ENCODE data around the gene PLEKHG4. TPM values are rescaled to one million over a fixed set of nuclear protein-coding genes. Genes with fewer than 3 reads are reported as not detected.

Gene PLEKHG4
- total RNA-seq, 1 donor from 2014 or later, result 18.5 TPM

DNA sequence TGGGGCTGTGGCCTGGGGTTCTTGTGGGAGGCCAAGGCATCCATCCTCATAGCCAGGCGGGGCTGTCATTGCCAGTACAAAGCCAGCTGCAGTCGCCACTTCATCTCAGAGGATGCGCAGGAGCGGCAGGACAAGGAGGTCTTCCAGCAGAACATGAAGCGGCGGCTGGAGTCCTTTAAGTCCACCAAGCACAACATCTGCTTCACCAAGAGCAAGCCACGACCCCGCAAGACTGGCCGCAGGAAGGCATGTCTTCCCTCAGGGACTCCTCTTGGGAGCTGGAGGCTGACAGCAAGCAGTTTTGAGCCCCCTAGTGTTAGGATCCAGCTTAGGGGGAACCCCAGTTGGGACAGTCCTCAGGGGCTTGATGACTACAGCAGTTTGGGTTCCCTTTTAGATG lies 15.1 kb upstream of the PLEKHG4 start:
- DNase-seq (ENCODE audit: low read depth), result no peak

DNA sequence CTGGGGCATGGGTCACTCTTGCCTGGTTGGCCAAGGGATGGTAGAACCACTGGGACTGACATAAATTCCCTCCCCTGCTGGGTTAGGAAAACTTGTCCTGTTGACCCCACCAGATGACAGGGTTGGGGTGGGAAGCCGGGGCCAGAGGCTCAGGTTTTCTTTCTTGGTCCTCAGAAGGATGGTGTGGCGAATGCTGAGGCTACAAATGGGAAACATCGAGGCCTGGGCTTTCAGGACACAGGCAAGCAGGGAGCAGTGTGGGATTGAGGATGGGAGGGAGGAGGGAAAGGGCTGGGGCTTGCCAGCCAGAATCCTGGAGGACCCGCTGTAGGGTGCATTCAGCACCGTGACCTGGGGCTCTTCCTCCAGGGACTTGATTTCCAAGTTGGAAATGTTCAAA lies 14.5 kb upstream of the PLEKHG4 start:
- no peak for DNase-seq (ENCODE audit: low read depth)

- DNase-seq (ENCODE audit: low read depth), result no peak
Measured at GRCh38 chr16:67265834-67266233, 13.5 kb upstream of the PLEKHG4 start.

DNA sequence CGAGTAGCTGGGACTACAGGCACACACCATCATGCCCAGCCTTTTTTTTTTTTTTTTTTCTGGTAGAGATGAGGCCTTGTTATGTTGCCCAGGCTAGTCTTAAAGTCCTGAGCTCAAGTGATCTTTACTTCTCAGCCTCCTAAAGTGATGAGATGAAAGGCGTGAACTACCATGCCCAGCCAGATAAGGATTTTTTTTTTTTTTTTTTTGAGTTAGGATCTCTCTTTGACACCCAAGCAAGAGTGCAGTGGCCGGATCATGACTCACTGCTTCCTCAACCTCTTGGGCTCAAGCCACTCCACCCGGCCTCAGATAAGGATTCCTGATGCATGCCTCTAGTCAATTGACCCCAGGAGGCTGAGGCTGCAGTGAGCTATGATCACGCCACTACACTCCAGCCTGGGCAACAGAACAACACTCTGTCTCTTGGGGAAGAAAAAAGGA lies 11.2 kb upstream of the PLEKHG4 start:
- peak; percentile 89 for DNase-seq (ENCODE audit: low read depth)

DNA sequence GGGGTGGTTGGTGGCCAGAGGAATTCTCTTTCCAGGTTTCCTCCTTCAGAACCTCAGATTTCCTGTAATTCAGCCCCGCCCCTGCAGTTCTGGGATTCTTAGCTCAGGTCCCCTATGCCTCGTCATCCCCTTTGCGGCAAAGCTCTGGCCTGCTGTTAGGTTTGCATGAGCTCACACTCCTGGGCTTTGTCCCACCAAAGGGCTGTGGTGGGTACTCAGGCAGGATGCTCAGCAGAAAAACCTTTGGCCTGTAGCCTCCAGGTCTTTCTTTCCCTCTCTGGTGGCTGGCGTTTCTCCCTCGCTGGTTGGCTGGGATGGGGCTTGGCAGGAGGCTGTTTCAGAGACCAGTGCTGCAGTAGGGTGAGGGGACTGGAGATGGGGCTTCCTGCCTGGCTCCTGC lies 9.6 kb upstream of the PLEKHG4 start:
- DNase-seq (ENCODE audit: low read depth), result peak; percentile 69

DNA sequence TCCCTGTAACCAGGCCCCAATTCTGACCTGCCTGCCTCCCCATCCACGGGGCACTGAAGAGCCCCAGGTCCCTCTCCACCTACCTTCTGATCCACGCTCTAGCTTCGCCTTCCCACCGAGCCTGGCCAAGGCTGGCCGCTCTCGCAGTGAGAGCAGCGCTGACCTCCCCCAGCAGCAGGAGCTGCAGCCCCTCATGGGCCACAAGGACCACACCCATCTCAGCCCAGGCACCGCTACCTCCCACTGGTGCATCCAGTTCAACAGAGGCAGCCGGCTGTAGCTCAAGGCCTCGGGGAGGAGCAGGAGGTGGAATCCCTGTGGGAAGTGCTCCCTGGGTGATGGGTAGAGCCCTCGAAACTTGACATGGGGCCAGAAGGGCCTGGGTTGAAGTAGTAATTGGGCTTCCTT lies 8.4 kb upstream of the PLEKHG4 start:
- no peak for DNase-seq (ENCODE audit: low read depth)

DNA sequence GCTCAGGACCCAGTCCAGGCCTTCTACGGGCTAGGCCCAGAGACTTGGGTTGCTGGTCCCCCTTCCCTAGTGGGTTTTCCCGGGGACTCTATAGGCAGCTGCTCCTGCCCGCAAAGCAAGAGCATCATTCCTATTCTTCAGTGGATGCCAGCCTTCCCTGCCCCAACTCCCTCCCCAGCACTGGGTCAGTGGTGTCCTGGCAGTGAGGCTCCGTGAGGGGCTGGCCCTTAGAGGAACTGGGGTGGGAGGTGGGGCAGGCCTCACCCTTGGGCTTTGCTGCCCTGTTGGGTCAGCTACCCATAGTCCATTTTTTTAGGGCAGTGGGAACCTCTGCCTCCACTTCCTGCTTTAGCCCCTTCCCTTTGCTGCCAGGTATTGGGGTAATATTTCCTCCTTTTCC lies 7.9 kb upstream of the PLEKHG4 start:
- no peak for DNase-seq (ENCODE audit: low read depth)

DNA sequence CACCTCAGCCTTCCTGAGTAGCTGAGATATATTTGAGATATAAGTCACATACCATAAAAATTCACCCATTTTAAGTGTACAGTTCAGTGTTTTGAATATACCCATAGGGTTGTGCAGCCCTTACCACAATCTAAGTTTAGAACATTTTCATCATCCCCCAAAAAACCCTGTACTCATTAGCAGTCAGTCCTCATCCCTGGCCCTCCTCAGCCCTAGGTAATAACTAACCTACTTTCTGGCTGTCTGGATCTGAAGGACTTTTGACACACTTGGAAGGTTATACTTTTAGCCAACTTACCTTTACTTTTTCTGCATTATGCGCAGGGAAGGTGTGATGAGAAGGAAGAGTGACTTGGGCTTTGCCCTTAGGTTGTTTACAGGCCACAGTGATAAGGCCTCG lies 4.0 kb upstream of the PLEKHG4 start:
- DNase-seq (ENCODE audit: low read depth), result no peak

GRCh38 chr16:67277294-67277998 lies 1.9 kb upstream of the PLEKHG4 start:
- DNase-seq (ENCODE audit: low read depth), result peak; percentile 98

- DNase-seq (ENCODE audit: low read depth), result peak; percentile 64
Measured at GRCh38 chr16:67277999-67278772, 1.1 kb upstream of the PLEKHG4 start.

DNA sequence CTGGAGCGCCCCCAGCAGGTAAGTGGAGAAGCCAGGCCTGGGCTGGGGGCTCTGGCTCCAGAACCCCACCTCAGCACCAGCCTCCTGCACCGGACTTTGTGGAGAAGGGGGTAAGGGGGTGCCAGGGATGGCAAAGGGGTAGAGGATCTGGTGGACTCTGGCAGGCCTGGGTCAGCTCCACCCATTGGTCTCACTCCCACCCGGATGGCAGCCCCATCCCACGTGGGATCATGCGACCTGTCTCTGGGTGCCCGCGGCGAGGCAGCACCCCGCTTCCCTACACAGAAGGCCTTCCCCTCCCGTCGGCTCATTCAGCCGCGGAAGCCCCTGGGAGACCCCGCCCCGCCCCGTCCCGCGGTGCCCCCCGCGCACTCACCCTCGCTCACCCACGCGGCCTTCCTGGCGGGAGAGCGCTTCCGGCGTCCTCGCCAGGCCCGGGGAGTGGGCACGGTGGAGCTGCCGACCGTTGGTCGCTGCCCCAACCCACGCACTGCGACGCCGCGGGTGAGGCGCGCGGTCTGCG lies 498 bp upstream of the PLEKHG4 start:
- no peak for DNase-seq (ENCODE audit: low read depth)

- DNase-seq (ENCODE audit: low read depth), result no peak
Measured at GRCh38 chr16:67280090-67281015, 1.0 kb downstream of the PLEKHG4 start.

DNA sequence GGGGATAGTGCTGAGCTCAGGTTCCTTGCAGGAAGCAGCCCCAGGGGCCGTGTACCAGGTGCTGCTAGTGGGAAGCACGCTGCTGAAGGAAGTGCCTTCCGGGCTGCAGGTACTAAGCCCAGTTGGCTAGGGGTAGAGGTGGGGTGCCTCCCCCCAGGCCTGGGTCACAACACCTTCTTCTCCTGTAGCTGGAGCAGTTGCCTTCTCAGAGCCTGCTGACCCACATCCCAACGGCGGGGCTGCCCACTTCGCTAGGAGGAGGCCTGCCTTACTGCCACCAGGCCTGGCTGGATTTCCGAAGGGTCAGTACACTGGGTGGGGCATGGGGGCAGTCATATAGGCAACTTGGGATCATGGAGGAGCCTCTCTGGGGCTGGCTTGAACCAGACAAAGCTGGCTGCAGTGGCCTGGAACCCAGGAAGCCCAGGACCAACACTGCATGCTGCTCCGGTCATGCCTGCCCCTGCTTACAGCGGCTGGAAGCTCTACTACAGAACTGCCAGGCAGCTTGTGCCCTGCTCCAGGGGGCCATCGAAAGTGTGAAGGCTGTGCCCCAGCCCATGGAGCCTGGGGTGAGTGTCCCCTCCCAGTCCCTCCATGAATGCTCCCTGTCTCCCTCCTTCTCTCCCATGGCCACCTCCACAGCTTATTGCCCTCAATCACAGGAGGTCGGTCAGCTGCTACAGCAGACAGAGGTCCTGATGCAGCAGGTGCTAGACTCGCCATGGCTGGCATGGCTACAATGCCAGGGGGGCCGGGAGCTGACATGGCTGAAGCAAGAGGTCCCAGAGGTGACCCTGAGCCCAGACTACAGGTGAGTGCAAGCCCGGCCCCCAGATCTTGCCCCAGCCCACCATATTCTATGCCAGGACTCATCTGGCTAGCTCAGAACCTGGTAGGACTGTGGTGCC lies 2.5 kb downstream of the PLEKHG4 start:
- no peak for DNase-seq (ENCODE audit: low read depth)

GRCh38 chr16:67282447-67282805 lies 3.1 kb downstream of the PLEKHG4 start:
- DNase-seq (ENCODE audit: low read depth), result no peak

DNA sequence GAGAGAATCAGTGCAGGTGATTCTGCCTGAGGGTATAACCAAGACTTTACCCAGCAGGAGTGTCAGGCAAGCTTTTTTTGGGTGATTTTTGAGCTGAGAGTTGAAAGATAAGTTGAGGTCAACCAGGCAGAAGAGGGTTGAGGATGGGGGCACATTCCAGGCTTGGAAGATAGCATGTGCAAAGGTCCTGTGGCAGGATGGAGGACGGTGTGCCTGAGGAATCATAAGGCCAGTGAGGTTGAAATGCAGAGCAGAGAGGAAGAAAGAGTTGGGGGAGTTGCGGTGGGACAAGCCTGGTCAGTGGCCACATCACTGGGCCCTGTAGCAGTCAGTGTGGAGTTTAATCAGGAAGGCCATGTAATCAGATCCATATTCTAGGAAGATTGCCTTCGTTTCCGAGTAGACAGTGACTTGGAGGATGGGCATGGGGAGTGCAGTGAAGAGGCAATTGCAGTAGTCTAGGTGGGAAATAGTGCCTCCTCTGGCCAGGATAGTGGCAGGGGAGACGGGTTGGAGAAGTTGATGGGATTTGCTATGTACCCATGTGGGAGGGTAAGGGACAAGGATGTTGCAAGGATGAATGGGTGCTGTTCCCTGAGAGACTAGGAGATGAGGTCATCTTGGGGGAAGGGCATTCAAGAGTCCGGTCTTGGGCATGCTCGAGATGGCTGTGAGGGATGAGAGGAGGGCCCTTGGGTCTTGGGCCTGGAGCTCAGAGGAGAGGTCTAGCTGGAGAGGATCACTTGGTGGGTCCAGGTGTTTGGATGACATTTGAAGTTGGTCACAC lies 3.9 kb downstream of the PLEKHG4 start:
- DNase-seq (ENCODE audit: low read depth), result peak; percentile 52

DNA sequence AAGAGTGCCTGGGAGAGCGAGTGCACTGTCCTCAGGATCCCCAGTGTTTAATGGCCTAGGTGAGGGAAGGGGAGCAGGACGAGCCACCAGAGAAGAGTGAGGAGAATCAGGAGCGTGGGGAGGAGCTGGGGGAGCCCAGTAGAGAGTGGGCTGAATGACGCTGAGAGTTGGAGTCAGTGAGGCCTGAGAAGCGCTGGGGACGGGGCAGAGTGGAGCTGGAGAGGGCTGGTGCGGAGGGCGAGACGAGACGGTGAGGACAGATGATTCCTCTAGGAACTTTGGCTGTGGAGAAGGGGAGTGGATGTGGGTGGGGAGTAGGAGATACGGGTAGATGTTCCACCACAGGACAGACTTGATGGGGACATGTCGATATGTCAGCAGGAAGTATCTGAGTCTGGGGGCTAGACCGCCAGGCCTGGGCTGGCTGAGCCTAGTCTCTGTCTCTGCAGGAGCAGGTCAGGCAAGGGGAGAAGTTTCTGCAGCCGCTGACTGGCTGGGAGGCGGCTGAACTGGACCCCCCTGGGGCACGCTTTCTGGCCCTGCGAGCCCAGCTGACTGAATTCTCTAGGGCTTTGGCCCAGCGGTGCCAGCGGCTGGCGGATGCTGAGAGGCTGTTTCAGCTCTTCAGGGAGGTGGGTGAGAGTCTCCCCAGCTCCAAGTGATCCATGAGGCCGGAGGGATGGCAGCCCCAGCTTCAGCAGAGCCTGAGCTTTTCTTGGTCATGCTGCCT lies 4.7 kb downstream of the PLEKHG4 start:
- DNase-seq (ENCODE audit: low read depth), result no peak

DNA sequence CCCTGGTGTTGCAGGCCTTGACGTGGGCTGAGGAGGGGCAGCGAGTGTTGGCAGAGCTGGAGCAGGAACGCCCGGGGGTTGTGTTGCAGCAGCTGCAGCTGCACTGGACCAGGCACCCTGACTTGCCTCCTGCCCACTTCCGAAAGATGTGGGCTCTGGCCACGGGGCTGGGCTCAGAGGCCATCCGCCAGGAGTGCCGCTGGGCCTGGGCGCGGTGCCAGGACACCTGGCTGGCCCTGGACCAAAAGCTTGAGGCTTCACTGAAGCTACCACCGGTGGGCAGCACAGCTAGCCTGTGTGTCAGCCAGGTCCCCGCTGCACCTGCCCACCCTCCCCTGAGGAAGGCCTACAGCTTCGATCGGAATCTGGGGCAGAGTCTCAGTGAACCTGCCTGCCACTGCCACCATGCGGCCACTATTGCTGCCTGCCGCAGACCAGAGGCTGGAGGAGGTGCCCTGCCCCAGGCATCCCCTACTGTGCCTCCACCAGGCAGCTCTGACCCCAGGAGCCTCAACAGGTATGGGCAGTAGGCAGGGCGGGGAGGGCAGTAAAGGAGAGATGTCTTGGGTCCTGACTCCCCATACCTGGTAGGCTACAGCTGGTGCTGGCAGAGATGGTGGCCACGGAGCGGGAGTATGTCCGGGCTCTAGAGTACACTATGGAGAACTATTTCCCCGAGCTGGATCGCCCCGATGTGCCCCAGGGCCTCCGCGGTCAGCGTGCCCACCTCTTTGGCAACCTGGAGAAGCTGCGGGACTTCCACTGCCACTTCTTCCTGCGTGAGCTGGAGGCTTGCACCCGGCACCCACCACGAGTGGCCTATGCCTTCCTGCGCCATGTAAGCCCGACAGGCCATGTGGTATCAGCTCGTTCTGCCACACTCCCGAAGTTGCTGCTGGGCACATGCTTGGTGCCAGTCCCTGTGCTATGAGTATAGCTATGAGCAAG lies 5.6 kb downstream of the PLEKHG4 start:
- peak; percentile 32 for DNase-seq (ENCODE audit: low read depth)
